ENCODE results near the gene TBC1D5.
"Not testable (repeated sequence)": the region's sequence is repeated elsewhere in the genome, so short reads cannot be mapped to it uniquely, and the experiment has no call there.

Gene TBC1D5

DNA sequence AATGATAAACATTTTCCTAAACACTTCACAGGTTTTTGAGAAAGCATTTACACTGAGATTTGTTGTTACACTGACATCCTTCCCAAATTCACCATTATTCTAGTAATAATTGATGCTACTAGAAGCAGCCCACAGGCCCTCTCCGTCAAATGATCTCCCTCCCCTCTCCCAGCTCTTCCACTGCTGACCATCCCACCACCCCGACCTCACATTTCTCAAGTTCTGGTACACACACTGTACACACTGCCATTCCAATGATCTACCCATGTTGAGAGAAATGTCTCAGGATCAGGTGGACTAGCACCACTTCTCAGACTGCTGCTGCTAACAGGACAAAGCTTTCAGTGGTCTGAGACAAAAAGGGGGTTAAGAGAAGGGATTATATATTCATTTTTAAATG, 3.5 kb downstream of the TBC1D5 start:
- Histone ChIP-seq H3K4me1 (ENCODE audit: insufficient read depth, low read length, poor library complexity, severe bottlenecking) (peaks cover 65% of the 10 kb centered on the region), H3K36me3 (ENCODE audit: insufficient read depth, low read length) (no peaks in the 10 kb centered on the region), H3K9me3 (ENCODE audit: insufficient read depth, low read depth, low read length) (no peaks in the 10 kb centered on the region), H3K27me3 (ENCODE audit: insufficient read depth, low read length, poor library complexity, severe bottlenecking) (no peaks in the 10 kb centered on the region), H3K79me2 (ENCODE audit: insufficient read depth, low read length) (peaks cover 80% of the 10 kb centered on the region), H3F3A (ENCODE audit: low read depth) (no peaks in the 10 kb centered on the region), H3K9ac (ENCODE audit: low read depth, low read length, poor library complexity, severe bottlenecking) (peak overlapping the region; percentile 97), H3K9me2 (replicated peaks; ENCODE audit: low read depth, low read length) (no peaks in the 10 kb centered on the region), H3K4me2 (ENCODE audit: low read depth, low read length, poor library complexity, severe bottlenecking) (peak overlapping the region; percentile 89), H2AFZ (ENCODE audit: low read length) (no peak overlapping the region), H4K20me1 (ENCODE audit: insufficient read depth, low read length, poor library complexity, severe bottlenecking) (peaks cover 33% of the 10 kb centered on the region), H3K4me3 (ENCODE audit: low read length, poor library complexity, severe bottlenecking) (peak overlapping the region; percentile 84)
- TF ChIP-seq, protein P1, sequence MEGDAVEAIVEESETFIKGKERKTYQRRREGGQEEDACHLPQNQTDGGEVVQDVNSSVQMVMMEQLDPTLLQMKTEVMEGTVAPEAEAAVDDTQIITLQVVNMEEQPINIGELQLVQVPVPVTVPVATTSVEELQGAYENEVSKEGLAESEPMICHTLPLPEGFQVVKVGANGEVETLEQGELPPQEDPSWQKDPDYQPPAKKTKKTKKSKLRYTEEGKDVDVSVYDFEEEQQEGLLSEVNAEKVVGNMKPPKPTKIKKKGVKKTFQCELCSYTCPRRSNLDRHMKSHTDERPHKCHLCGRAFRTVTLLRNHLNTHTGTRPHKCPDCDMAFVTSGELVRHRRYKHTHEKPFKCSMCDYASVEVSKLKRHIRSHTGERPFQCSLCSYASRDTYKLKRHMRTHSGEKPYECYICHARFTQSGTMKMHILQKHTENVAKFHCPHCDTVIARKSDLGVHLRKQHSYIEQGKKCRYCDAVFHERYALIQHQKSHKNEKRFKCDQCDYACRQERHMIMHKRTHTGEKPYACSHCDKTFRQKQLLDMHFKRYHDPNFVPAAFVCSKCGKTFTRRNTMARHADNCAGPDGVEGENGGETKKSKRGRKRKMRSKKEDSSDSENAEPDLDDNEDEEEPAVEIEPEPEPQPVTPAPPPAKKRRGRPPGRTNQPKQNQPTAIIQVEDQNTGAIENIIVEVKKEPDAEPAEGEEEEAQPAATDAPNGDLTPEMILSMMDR (conservative IDR thresholded peaks at IDR 0.05; ENCODE audit: low read length) = no peak
- TF ChIP-seq EZH2phosphoT487 (IDR thresholded peaks at IDR 0.05; ENCODE audit: borderline replicate concordance) = no peak

DNA sequence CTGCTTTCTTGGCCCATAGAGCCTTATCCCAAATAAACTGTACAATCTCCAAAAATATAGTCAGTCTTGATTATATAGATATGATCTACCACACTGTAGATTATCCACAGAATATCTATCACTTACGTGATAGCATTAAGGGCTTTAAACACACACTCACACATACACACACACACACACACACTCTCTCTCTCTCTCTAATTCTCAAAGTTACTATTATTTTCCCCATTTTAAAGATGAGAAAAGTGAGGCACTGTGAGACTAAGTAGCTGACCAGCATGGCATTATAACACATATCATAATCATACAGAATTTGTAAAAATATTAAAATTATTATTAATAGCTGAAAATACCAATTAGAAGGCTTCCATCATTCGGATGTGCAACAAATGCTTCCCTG, 4.2 kb downstream of the TBC1D5 start:
- H2AFZ ChIP-seq (ENCODE audit: low read length) = no peak overlapping the region
- peaks cover 63% of the 10 kb centered on the region for H3K4me1 ChIP-seq (ENCODE audit: insufficient read depth, low read length, poor library complexity, severe bottlenecking)
- TF ChIP-seq EZH2phosphoT487 (IDR thresholded peaks at IDR 0.05; ENCODE audit: borderline replicate concordance) = no peak
- TF ChIP-seq, protein P1 (conservative IDR thresholded peaks at IDR 0.05; ENCODE audit: low read length) = no peak
- peaks cover 33% of the 10 kb centered on the region for H4K20me1 ChIP-seq (ENCODE audit: insufficient read depth, low read length, poor library complexity, severe bottlenecking)
- no peaks in the 10 kb centered on the region for H3K9me3 ChIP-seq (ENCODE audit: insufficient read depth, low read depth, low read length)
- no peaks in the 10 kb centered on the region for H3K36me3 ChIP-seq (ENCODE audit: insufficient read depth, low read length)
- H3K9me2 ChIP-seq (replicated peaks; ENCODE audit: low read depth, low read length) = no peaks in the 10 kb centered on the region
- H3K79me2 ChIP-seq (ENCODE audit: insufficient read depth, low read length) = peaks cover 87% of the 10 kb centered on the region
- H3F3A ChIP-seq (ENCODE audit: low read depth) = no peaks in the 10 kb centered on the region
- H3K4me2 ChIP-seq (ENCODE audit: low read depth, low read length, poor library complexity, severe bottlenecking) = peak overlapping the region; percentile 89
- peak overlapping the region; percentile 84 for H3K4me3 ChIP-seq (ENCODE audit: low read length, poor library complexity, severe bottlenecking)
- no peaks in the 10 kb centered on the region for H3K27me3 ChIP-seq (ENCODE audit: insufficient read depth, low read length, poor library complexity, severe bottlenecking)
- H3K9ac ChIP-seq (ENCODE audit: low read depth, low read length, poor library complexity, severe bottlenecking) = peak overlapping the region; percentile 97

DNA sequence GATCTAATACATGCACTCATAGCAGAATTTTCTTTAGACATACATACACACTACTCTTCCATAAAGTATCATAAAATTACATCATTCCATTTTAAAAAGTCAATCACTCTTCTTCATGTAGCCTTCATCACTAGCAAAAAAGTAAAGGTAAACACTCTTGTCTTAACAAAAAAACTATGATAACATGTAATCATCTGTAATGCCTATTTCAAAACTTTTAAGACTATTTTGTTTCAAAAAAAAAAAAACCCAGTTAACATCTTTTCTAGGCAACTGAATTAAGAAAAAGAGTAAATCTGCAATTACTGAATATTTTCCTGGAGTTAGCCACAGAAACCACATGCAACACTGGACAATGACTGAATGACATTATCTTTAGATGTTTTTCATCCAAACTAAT, 4.8 kb downstream of the TBC1D5 start:
- Histone ChIP-seq H3K9me3 (ENCODE audit: insufficient read depth, low read depth, low read length) (no peaks in the 10 kb centered on the region), H3K9ac (ENCODE audit: low read depth, low read length, poor library complexity, severe bottlenecking) (peak overlapping the region; percentile 51), H3K36me3 (ENCODE audit: insufficient read depth, low read length) (no peaks in the 10 kb centered on the region), H4K20me1 (ENCODE audit: insufficient read depth, low read length, poor library complexity, severe bottlenecking) (peaks cover 33% of the 10 kb centered on the region), H3K27me3 (ENCODE audit: insufficient read depth, low read length, poor library complexity, severe bottlenecking) (no peaks in the 10 kb centered on the region), H2AFZ (ENCODE audit: low read length) (no peak overlapping the region), H3K9me2 (replicated peaks; ENCODE audit: low read depth, low read length) (no peaks in the 10 kb centered on the region), H3K79me2 (ENCODE audit: insufficient read depth, low read length) (peaks cover 94% of the 10 kb centered on the region), H3K4me3 (ENCODE audit: low read length, poor library complexity, severe bottlenecking) (peak overlapping the region; percentile 84), H3K4me1 (ENCODE audit: insufficient read depth, low read length, poor library complexity, severe bottlenecking) (peaks cover 64% of the 10 kb centered on the region), H3K4me2 (ENCODE audit: low read depth, low read length, poor library complexity, severe bottlenecking) (peak overlapping the region; percentile 89), H3F3A (ENCODE audit: low read depth) (no peaks in the 10 kb centered on the region)
- TF ChIP-seq EZH2phosphoT487 (IDR thresholded peaks at IDR 0.05; ENCODE audit: borderline replicate concordance) = no peak
- TF ChIP-seq, protein P1 (conservative IDR thresholded peaks at IDR 0.05; ENCODE audit: low read length) = no peak

DNA sequence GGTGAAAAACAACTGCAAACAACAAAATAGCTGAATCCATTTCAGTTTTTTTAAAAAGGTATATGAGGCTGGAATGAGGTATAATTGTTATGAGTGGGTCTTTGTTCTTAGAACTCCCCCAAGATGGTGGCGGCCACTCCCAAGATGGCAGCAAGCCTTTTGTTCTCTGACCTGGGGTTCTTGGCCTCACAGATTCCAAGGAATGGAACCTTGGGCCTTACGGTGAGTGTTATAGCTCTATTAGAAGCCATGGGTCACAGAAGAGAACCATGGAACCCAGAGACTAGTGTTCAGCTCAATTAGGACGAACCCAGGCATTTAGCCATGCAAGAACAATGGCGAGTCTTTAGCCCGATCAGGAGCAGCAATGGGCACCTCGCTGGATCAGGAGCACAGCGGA, 7.1 kb downstream of the TBC1D5 start:
- H3K4me1 ChIP-seq (ENCODE audit: insufficient read depth, low read length, poor library complexity, severe bottlenecking) = peaks cover 60% of the 10 kb centered on the region
- not testable (repeated sequence) for H3K27me3 ChIP-seq (ENCODE audit: insufficient read depth, low read length, poor library complexity, severe bottlenecking); H3K4me3 ChIP-seq (ENCODE audit: low read length, poor library complexity, severe bottlenecking); H3K9me3 ChIP-seq (ENCODE audit: insufficient read depth, low read depth, low read length); H3K9me2 ChIP-seq (replicated peaks; ENCODE audit: low read depth, low read length); H3K36me3 ChIP-seq (ENCODE audit: insufficient read depth, low read length); H3K9ac ChIP-seq (ENCODE audit: low read depth, low read length, poor library complexity, severe bottlenecking); H2AFZ ChIP-seq (ENCODE audit: low read length); H3F3A ChIP-seq (ENCODE audit: low read depth)
- peaks cover 87% of the 10 kb centered on the region for H3K79me2 ChIP-seq (ENCODE audit: insufficient read depth, low read length)
- peak overlapping the region; percentile 36 for H3K4me2 ChIP-seq (ENCODE audit: low read depth, low read length, poor library complexity, severe bottlenecking)
- H4K20me1 ChIP-seq (ENCODE audit: insufficient read depth, low read length, poor library complexity, severe bottlenecking) = peaks cover 28% of the 10 kb centered on the region

Measured in Loucy (cell line).